Measurements from ENCODE around the gene ODAD3.

The ODAD3 gene

DNA sequence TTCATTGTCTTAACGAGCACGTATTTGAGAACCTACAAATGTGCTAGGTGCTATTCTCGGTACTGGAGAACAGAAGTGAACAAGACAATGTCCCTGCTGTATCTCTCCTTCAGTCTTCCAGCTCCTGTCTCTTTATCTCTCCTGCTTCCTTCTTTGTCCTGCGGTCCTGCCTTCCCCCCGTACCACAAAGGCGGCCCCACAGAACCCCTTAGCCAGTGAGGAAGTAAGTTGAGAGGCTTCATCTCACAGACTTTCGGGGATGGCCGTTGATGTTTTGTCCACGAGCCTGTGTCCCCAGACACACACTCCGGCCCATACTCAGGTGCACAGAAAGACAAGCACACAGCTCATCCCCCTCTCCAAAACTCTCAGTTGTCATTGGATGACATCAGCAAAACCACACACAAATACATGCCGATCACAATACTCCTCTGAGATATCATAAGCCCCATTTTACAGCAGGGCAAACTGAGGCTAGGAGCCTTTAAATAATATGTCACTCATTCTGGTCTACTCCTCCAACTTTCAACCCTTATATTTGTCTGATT lies 61.0 kb downstream of the ODAD3 start:
- Histone ChIP-seq H4K20me1 (ENCODE audit: insufficient read depth, low read length) (0 out of 2 replicates have a peak, but pooled peaks cover 4% of the 10 kb centered on the region), H3K4me3 (ENCODE audit: low read length) (peak overlapping the region; percentile 86), H3K9me3 (ENCODE audit: insufficient read depth, low read length) (no peaks in the 10 kb centered on the region), H3K36me3 (replicated peaks; ENCODE audit: low read depth, low read length) (peaks cover 6% of the 10 kb centered on the region), H3K79me2 (ENCODE audit: low read length) (peaks cover 10% of the 10 kb centered on the region), H2AFZ (ENCODE audit: low read depth, low read length) (peak overlapping the region; percentile 89), H3K9ac (ENCODE audit: low read length) (peak overlapping the region; percentile 83), H3K4me2 (ENCODE audit: low read length) (peak overlapping the region; percentile 99), H3K27ac (ENCODE audit: low read length) (peak overlapping the region; percentile 15; the same call in 1 of the 2 replicates), H3K27me3 (ENCODE audit: low read depth, low read length) (no peaks in the 10 kb centered on the region), H3K4me1 (ENCODE audit: low read length) (peaks cover 23% of the 10 kb centered on the region)
- TF ChIP-seq CTCF (IDR thresholded peaks at IDR 0.05; ENCODE audit: low read depth, low read length) (no peak), EZH2phosphoT487 (IDR thresholded peaks at IDR 0.05; ENCODE audit: low read depth) (no peak)

DNA sequence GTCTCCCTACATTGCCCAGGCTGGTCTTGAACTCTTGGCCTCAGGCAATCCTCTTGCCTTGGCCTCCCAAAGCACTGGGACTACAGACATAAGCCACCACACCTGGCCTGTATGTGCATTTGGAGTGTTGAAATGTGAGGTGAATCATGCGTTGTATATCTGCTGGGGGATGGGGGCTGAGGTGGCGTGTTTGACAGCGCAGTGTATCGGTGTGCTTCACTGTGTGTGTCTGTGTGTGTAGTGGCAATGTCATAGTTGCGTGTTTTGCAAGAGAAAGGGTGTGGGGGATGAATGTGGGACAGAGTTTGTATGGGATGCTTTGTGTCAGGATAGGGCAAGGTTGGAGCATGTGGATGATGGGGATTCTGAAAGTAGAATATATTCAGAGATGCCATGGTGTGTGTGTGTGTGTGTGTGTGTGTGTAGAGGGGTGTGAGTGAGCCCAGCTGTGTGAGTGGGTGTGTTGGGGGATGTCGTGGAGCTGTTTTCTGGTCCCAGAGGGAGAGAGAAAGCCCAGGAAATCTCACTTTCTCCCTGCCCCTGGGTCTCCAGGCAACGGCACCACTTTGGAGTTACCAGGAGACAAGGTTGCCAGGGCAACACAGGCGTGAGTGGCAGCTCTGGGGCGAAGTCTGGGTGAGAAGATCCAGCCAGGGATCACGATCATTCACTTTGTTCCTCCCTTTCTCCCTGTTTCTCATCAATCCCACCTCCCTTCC lies 61.6 kb downstream of the ODAD3 start:
- H3K27me3 ChIP-seq (ENCODE audit: low read depth, low read length), result no peaks in the 10 kb centered on the region
- H4K20me1 ChIP-seq (ENCODE audit: insufficient read depth, low read length), result 0 out of 2 replicates have a peak, but pooled peaks cover 4% of the 10 kb centered on the region
- H3K36me3 ChIP-seq (replicated peaks; ENCODE audit: low read depth, low read length), result peaks cover 6% of the 10 kb centered on the region
- H2AFZ ChIP-seq (ENCODE audit: low read depth, low read length), result peak overlapping the region; percentile 89
- H3K9ac ChIP-seq (ENCODE audit: low read length), result peak overlapping the region; percentile 83
- H3K27ac ChIP-seq (ENCODE audit: low read length), result no peak overlapping the region
- peaks cover 10% of the 10 kb centered on the region for H3K79me2 ChIP-seq (ENCODE audit: low read length)
- peak overlapping the region; percentile 86 for H3K4me3 ChIP-seq (ENCODE audit: low read length)
- no peak for TF ChIP-seq CTCF (IDR thresholded peaks at IDR 0.05; ENCODE audit: low read depth, low read length)
- no peak for TF ChIP-seq EZH2phosphoT487 (IDR thresholded peaks at IDR 0.05; ENCODE audit: low read depth)
- peaks cover 23% of the 10 kb centered on the region for H3K4me1 ChIP-seq (ENCODE audit: low read length)
- no peaks in the 10 kb centered on the region for H3K9me3 ChIP-seq (ENCODE audit: insufficient read depth, low read length)
- H3K4me2 ChIP-seq (ENCODE audit: low read length), result peak overlapping the region; percentile 99

DNA sequence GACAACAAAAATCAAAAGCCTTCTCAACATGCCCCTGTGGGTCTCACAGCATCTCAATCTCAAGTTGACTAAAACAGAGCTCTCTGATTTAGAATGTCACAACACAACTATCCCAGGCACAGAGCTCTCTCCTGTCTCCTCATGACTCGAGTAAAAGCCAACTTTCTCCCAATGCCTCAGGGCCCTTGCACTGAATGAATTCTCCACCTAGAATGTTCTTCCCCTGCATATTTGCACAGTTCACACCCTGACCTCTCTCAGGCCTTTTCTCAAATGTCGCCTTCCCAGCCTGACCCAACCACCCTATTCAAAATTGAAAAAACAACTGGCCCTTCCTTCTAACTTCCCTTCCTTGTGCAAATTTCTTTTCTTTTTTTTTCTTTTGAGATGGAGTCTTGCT lies 64.2 kb downstream of the ODAD3 start:
- peaks cover 12% of the 10 kb centered on the region for H3K4me1 ChIP-seq (ENCODE audit: low read length)

More for the DNA sequence above, 64.2 kb downstream of the ODAD3 start:
- Histone ChIP-seq H3K27ac (ENCODE audit: low read length) (no peak overlapping the region), H3K9me3 (ENCODE audit: insufficient read depth, low read length) (no peaks in the 10 kb centered on the region), H3K36me3 (replicated peaks; ENCODE audit: low read depth, low read length) (no peaks in the 10 kb centered on the region), H3K9ac (ENCODE audit: low read length) (no peak overlapping the region), H3K4me2 (ENCODE audit: low read length) (no peak overlapping the region), H3K27me3 (ENCODE audit: low read depth, low read length) (no peaks in the 10 kb centered on the region), H3K4me3 (ENCODE audit: low read length) (no peak overlapping the region), H3K79me2 (ENCODE audit: low read length) (peaks cover 6% of the 10 kb centered on the region), H2AFZ (ENCODE audit: low read depth, low read length) (no peak overlapping the region), H4K20me1 (ENCODE audit: insufficient read depth, low read length) (0 out of 2 replicates have a peak, but pooled peaks cover 4% of the 10 kb centered on the region)
- TF ChIP-seq CTCF (IDR thresholded peaks at IDR 0.05; ENCODE audit: low read depth, low read length), result no peak
- no peak for TF ChIP-seq EZH2phosphoT487 (IDR thresholded peaks at IDR 0.05; ENCODE audit: low read depth)

Measured in OCI-LY3 (cell line).